ENCODE results near the gene USPL1.

The USPL1 gene

DNA sequence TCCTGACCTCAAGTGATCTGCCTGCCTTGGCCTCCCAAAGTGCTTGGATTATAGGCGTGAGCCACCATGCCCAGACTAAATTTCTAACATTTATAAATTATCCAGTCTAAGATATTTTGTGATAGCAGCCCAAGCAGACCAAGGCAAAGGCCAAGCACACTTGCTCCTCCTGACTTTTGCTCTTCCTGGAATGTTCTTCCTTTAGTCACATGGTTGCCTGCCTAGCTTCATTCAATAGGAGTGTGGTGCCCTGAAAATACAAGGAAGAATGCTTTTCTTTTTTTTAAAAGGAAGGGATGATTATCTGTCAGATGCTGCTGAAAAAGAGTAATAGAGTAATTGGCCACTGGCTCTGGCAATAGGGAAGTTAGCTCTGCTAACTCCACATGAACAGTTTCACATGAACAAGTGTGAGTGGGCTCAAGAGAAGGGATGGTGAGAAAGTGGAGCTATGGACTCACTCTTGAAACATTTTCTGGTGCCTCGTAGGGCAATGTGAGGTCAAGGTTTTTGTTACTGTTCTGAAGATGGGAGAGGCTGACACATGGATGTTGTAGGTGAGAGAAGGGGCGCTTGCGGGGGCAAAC, 47.1 kb downstream of the USPL1 start:
- no peak for DNase-seq

GRCh38 chr13:30665638-30666037, 47.9 kb downstream of the USPL1 start:
- DNase-seq: no peak

GRCh38 chr13:30666113-30666512, 48.4 kb downstream of the USPL1 start:
- no peak for DNase-seq

- no peak for DNase-seq
Observed at GRCh38 chr13:30667014-30667413, 49.3 kb downstream of the USPL1 start.

- no peak for DNase-seq
Observed at GRCh38 chr13:30668312-30668711, 50.6 kb downstream of the USPL1 start.

DNA sequence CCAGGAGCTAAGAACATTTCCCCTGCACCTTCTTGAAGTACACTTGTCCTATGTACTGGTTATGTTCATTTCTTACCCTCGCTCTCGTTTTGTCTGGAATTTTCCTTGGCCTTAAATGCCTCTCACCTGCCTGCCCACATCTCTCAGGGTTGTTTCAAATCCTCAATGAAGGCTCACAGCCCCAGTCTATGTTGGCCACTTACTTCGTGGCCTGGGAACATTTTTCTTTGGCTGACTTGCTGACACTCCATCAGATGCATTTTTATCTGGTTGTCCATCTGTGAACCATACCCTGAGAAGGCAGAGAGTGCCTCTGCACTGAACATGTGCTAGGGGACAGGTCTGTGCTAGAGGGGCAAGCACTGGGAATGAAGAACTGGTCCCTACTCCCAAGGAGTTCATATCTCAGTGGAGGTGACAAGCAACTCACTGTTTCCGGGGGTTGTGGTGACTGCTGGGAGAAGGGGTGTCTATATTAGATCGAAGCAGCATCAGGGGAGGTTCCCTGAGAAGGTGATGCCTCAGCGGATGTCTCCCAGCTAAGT, 53.6 kb downstream of the USPL1 start:
- no peak for DNase-seq

GRCh38 chr13:30673669-30674521, 56.2 kb downstream of the USPL1 start:
- peak; percentile 23 for DNase-seq

DNA sequence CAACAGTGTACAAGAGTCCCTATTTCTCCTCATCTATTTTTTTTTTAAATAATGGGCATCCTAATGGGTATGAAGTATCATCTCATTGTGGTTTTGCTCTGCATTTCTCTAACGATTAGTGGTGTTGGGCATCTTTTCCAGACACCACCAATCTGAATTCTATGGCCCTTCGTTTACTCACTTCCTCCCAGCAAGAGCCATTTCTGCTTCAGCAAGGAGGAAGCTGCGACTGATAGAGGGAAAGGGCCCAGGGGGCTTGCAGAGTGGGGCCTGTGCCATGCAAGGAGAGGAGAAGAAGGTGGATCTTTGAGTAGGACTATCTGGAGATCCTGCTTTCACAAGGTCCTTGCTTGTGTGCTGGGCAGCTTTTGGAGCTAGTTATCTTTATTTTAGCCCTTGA, 58.0 kb downstream of the USPL1 start:
- no peak for DNase-seq

DNA sequence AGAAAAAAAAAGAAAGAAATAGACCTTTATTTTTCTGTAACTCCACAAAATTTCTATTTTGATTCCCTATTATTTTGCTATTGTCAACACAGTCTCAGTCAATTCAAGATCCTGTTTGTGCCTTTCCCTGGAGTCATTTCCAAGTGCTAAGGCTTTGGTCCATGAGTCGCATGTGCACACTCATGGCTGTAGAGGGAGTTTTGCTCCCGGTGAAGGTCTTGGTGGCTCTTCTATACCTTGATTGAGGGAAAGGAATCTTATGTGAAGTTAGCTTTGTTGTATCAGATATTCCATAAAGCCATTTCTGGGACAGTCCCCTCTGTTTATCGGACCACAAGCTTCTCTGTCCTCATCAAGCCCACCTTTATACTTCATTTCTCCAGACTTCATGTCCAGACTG, 59.0 kb downstream of the USPL1 start:
- DNase-seq: no peak

GRCh38 chr13:30679483-30680330, 62.0 kb downstream of the USPL1 start:
- DNase-seq: no peak

GRCh38 chr13:30681843-30682242, 64.1 kb downstream of the USPL1 start:
- no peak for DNase-seq

DNA sequence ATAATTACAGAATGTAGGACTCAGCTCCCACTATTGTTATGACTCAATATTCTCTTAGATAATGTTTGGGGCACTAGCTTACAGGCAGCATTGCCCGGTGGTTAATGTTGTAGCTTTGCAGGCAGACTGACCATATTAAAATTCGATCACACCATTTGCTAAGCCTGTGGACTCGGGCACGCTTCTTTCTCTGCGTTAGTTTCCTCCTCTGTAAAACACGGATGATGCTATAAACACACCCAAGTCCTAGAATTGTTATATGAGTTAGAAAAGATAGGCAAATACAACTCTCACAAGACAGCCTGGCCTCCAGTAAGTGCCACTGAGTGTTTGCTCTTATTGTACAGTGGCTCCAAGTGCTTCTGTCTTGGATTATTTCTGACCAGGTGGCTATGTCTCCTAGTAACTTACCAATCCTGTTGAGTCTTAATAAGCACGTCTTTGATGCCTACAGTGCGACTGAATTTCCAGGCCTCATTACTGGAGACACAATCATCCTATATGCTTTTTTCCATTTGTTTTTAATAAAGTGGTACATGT, 67.7 kb downstream of the USPL1 start:
- DNase-seq: no peak

GRCh38 chr13:30685987-30686386, 68.3 kb downstream of the USPL1 start:
- DNase-seq: no peak

GRCh38 chr13:30687601-30688000, 69.9 kb downstream of the USPL1 start:
- DNase-seq: no peak

- DNase-seq: no peak
Observed at GRCh38 chr13:30689752-30690151, 72.0 kb downstream of the USPL1 start.

DNA sequence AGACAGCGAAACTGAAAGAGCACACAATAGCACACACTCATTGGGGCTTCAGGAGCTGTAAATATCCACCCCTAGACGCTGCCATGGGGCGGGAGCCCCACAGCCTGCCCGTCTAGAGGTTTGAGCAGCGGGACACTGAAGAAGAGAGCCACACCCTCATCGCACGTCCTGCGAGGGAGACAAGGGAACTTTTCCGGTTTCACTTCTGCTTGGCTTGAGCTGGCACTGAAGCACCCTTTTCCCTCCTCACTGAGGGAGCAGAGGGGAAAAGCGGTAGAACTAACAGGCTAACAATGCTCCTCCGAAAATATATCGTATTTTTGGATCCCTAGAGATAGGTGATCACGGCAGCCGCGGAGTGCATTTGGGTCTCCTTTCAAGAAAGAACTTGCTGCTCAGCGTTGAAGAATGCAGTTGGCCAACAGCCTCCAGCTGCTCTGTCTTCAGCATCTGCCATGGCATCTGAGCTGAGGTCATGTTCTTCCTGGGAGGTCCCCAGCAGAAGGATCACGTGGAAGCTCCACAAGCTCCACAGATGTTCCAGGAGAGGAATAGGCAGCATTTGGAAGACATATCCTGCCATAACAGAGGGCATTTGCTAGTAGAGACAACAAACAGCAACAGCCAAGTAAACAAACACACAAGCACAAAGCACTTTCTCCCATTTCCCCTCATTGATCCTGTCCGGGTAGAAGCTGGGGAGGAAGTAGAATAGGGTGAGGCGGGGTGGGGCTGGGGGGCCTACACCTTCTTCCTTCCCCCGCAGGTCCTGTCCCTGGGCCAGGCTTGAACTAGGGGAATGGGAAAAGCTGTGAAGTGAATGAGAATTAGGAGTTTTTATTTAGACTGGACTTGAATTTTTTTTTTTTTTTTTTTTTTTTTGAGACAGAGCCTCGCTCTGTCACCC, 72.8 kb downstream of the USPL1 start:
- DNase-seq: no peak

GRCh38 chr13:30692113-30692512, 74.4 kb downstream of the USPL1 start:
- no peak for DNase-seq

DNA sequence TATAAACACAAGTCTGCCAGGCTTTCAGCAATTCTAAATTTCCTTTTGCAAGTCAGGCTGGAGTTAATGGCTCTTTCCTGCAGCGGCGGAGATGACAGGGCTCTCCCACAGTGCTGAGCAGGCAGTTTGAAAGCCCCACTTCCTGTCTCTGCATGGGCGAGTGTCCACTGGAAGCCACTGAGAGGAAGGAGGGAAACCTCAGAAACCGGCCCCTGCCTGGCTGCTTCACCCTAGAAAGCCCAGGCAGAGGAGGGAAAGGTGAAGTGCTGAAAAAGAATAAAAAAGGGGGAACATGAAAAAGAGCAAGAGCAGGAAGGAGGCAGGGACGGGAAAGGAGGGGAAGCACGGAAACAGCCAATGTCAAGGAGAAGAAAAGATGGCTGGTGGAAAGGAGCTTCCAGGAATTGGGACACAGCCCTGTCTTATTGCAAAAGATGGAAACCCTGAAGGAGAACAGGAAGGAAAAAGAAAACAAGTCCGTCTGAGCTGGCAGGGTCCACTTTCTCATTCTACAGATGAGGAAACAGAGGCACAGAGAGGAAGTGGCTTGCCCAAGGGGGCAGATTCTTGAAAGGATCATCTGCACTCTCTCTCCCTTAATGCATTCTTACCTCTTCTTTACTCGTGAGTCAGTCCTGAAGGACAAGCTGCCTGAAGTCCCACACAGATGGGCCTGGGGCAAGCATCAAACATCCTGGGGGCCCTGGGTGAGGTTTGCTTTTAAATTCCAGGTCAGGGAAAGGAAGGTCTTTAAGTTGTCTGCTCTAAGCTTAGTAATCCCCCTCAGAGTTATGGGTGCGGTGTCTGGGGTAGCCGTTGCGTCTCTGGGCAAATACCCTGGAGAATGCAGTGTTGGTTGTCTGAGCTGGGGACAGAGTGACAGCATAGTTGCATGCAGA, 78.8 kb downstream of the USPL1 start:
- no peak for DNase-seq

- DNase-seq: no peak
Observed at GRCh38 chr13:30697177-30697953, 79.6 kb downstream of the USPL1 start.

- DNase-seq: no peak
Observed at GRCh38 chr13:30697996-30698401, 80.3 kb downstream of the USPL1 start.
